Stimulated activated CD4-positive, alpha-beta T cell treated with anti-CD3 and anti-CD28 coated beads, TNF-alpha, amount 100 ng/mL, for 48 hours (primary cell): Measurements from ENCODE around the gene PLPP6.

Experiments
- DNase-seq, 3 donors: peaks; one replicate each; pipeline ENCODE4 v3.0.0-alpha.2; 2020; ENCODE audit warnings: low read depth in 3 of 3

PLPP6 gene

DNA sequence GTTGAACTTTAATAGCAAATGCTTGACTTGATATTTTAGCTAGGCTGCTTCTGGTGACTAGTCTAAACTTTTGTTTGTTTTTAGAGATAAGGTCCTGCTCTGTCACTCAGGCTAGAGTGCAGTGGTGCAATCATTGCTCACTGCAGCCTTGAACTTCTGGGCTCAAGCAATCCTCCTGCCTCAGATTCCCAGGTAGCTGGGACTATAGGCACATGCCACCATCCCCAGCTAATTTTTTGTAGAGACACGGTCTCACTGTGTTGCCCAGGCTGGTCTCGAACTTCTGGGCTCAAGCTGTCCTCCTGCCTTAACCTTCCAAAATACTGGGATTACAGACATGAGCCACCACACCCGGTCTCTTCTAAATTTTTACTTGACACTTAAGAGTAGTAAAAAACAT lies 38.0 kb downstream of the PLPP6 start:
- DNase-seq: no peak

- no peak for DNase-seq
Observed at GRCh38 chr9:4700932-4701331, 38.8 kb downstream of the PLPP6 start.

GRCh38 chr9:4701526-4701925 lies 39.4 kb downstream of the PLPP6 start:
- DNase-seq: no peak

- DNase-seq: no peak
Observed at GRCh38 chr9:4704129-4704528, 42.0 kb downstream of the PLPP6 start.

- no peak for DNase-seq
Observed at GRCh38 chr9:4706021-4706420, 43.9 kb downstream of the PLPP6 start.

GRCh38 chr9:4706971-4707622 lies 45.0 kb downstream of the PLPP6 start:
- DNase-seq: no peak

DNA sequence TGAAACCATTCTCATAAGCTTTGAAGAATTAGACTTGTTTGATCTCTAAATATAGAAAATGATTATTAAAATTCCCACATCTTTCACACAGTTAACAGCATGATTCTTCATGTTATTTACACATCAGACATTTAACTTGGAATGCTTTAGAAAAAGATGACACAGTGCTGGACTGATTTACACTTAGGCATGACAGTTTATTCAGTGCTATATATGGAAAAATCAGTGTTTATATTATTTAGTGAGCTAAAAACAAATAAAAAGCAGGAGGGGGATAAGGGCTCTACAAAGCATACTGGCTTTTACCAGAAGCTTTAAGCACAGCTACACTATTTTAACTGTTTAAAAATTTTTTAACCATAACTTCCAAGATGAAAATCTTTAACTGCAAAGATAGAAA lies 47.3 kb downstream of the PLPP6 start:
- no peak for DNase-seq

- no peak for DNase-seq
Observed at GRCh38 chr9:4713849-4714248, 51.8 kb downstream of the PLPP6 start.

DNA sequence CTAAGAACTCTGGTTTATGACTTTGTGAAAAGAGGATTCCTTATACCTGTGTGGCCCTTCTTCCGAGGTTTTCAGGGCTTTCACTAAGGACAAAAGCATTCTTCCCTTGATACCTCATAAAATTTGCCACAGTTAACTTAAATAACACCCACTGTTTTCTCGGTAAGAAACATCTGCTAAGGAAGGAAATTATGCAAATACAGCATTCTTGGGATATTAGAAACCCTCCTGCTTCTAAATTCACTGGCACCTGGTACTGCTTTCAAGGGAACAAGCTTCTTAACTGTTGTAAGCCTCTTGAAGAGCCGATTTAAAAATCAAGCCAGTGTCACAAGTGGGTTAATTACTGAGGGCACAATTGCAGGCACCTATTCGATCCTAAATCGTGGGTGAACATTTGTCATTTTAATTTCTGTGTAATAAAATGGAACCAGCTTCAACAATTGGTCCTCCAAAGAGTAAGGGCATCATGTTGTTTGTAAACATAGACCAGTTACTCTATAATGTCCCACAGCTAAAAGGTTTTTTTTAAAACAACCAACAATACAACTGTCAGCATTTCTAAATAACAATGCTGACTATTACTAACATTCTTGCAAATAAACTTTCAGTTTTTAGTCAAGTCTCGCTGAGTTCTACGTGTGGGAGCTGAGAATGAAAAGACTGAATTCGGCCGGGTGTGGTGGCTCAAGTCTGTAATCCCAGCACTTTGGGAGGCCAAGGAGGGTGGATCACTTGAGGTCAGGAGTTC lies 52.3 kb downstream of the PLPP6 start:
- DNase-seq: no peak
